HUES6 (cell line): ENCODE data around the gene NRAP.

Experiments used
- H3K27ac ChIP-seq: 2 replicates; pipeline ENCODE4 v1.7.0; 2013; ENCODE audit warnings: low read depth, mild to moderate bottlenecking, low read length, inconsistent platforms
- H3K27me3 ChIP-seq: 2 replicates; pipeline ENCODE4 v1.6.1; 2013; ENCODE audit warnings: low read length; ENCODE audit not compliant: control insufficient read depth, insufficient read depth
- H3K36me3 ChIP-seq: 2 replicates; pipeline ENCODE4 v1.6.1; 2013; ENCODE audit warnings: low read length; ENCODE audit not compliant: control insufficient read depth, insufficient read depth
- H3K4me1 ChIP-seq: 2 replicates; pipeline ENCODE4 v1.6.1; 2013; ENCODE audit warnings: low read length; ENCODE audit not compliant: control insufficient read depth, insufficient read depth
- H3K4me3 ChIP-seq: 2 replicates; pipeline ENCODE4 v1.5.1; 2013; ENCODE audit warnings: low read depth, low read length
- H3K9ac ChIP-seq: one replicate; pipeline ENCODE4 v1.6.1; 2013; ENCODE audit warnings: mild to moderate bottlenecking, low read length
- H3K9me3 ChIP-seq: 2 replicates; pipeline ENCODE4 v1.6.1; 2013; ENCODE audit warnings: low read depth, low read length; ENCODE audit not compliant: control insufficient read depth, insufficient read depth

NRAP gene

DNA sequence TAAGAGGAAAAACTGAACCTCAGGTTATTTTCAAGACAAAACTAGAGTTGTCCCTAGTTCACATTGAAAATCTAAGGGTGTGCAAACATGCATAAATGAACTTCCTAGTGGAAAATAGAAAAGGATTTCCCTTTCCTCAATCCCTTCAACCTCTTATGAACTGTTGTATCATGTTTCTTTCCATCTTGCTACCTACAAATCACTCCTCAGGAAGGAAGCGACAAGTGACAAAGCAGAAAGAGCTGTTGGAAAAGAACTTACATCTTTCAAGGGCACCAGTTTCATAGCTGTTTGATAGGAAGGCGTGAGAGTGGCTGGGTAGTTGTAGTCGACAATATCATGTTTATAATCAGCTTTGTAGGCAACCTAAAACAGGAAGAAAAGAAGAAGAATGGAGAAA, 23.9 kb downstream of the NRAP start:
- no peaks in the 10 kb centered on the region; the same call in 1 of the 2 replicates for H3K4me1 ChIP-seq
- H3K27me3 ChIP-seq: no peaks in the 10 kb centered on the region
- H3K9me3 ChIP-seq: no peaks in the 10 kb centered on the region
- no peak overlapping the region for H3K27ac ChIP-seq
- no peak overlapping the region for H3K4me3 ChIP-seq
- no peak overlapping the region for H3K9ac ChIP-seq
- no peaks in the 10 kb centered on the region for H3K36me3 ChIP-seq

DNA sequence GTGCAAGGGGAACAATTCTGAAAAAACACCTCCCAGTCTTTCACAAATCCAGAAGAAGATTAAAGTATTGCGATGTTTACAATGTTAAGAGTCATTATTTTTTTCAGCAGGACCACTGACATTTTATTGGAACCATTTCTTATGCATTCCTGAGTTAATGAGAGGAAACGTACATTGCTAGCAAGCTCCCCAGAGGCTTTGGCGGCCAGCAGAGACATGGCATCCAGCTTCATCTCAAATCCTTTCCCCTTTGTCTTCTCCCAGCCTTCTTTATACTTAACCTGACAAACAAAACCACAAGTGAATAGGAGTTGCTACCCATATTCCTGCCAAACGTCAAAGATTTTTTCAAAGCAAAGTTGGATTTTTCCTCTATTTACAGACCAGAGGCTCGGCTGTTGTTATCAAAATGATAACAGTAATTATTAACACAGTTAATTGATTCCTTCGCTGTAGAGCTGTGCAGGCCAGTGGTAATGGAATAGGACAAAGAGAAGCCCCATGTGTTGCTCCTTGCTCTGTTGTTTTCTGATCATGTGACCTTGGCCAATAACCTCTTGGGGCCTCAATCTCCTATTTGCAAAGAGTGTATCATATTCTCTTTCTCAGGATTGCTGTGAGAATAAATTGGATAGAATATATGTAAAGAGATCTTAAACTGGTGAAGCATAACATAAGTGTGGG, 32.0 kb downstream of the NRAP start:
- H3K9ac ChIP-seq: no peak overlapping the region
- no peak overlapping the region for H3K4me3 ChIP-seq
- H3K27me3 ChIP-seq: no peaks in the 10 kb centered on the region
- H3K36me3 ChIP-seq: no peaks in the 10 kb centered on the region
- H3K9me3 ChIP-seq: peaks cover 5% of the 10 kb centered on the region
- H3K4me1 ChIP-seq: peaks cover 2% of the 10 kb centered on the region; the same call in 1 of the 2 replicates
- H3K27ac ChIP-seq: no peak overlapping the region

DNA sequence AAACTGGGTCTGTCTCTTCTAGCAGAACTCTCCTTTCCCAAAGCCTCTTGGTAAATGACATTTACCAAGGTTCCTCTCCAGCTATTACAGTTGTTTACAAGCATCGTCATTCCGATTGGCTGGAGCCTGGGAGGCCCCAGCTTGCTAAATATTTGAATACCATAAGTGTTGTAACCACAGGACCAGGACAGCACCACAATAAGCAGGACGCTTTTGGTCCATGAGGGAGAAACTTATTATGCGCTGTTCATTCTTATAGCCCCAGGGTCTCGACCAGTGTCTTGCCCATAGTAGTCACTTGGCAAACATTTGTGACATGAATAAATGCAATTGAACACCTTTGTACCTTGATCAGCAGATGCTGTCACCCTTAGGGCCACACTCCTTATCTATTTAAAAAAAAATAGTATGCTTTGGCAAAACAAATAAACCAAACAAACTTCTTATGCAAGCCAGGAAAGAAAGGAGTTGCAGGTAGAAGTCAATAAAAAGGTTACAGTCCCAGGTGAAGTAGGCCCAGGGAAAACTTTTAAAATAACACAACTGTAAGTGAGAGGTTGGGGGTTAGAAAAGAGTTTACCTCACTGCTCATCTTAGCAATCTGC, 32.8 kb downstream of the NRAP start:
- H3K27me3 ChIP-seq: no peaks in the 10 kb centered on the region

DNA sequence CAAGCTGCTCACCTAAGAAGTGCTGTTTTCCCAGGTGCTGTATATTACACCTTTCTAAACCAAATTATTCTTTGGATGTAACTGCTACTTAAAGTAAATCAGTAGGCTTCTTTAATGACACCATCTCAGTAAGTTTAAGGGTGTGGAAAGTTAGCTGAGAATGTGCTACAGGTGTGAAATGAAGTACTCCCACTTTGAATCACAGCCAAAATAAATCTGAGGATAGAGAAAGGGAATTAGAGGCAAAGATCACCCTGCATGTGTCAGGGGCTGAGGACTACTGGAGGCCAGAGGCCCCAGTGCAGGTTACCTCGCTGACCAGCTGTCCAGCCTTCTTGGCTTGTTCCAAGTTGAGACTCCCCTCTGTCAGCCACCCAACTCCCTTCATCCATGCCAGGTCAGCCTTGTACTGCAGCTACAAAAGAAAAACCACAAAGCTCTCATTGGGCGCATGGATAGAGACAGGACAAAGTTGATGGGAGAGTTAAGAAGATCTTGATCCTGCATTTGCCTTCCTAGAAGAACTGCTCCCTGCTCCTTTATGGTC, 35.2 kb downstream of the NRAP start:
- Histone ChIP-seq H3K36me3 (no peaks in the 10 kb centered on the region), H3K27ac (no peak overlapping the region), H3K27me3 (no peaks in the 10 kb centered on the region), H3K9me3 (no peaks in the 10 kb centered on the region), H3K4me3 (no peak overlapping the region), H3K9ac (no peak overlapping the region), H3K4me1 (peaks cover 3% of the 10 kb centered on the region; the same call in 1 of the 2 replicates)

More for the DNA sequence above, 32.8 kb downstream of the NRAP start:
- H3K27ac ChIP-seq: no peak overlapping the region
- H3K9ac ChIP-seq: no peak overlapping the region
- no peak overlapping the region for H3K4me3 ChIP-seq
- H3K9me3 ChIP-seq: peaks cover 5% of the 10 kb centered on the region
- H3K36me3 ChIP-seq: no peaks in the 10 kb centered on the region
- H3K4me1 ChIP-seq: peaks cover 3% of the 10 kb centered on the region; the same call in 1 of the 2 replicates

DNA sequence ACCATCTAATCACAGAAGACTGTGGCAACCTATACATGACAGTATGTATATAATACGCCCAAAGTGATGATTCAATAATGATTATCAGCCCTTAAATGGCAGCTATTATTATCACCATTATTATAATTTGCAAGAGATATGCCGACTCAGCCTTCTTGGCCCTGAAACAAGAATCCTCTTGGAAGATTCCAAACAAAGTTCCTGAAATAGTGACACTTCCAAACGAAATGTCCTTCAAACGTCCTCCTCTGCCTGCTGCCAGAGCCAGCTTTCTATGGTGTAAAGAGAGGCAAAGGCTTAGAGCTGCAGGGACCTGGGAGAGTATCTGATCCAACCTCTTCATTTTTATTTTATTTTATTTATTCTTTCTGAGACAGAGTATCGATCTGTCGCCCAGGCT, 36.0 kb downstream of the NRAP start:
- Histone ChIP-seq H3K27ac (no peak overlapping the region), H3K9me3 (no peaks in the 10 kb centered on the region), H3K9ac (no peak overlapping the region), H3K36me3 (no peaks in the 10 kb centered on the region), H3K27me3 (no peaks in the 10 kb centered on the region), H3K4me1 (peaks cover 3% of the 10 kb centered on the region; the same call in 1 of the 2 replicates), H3K4me3 (no peak overlapping the region)

DNA sequence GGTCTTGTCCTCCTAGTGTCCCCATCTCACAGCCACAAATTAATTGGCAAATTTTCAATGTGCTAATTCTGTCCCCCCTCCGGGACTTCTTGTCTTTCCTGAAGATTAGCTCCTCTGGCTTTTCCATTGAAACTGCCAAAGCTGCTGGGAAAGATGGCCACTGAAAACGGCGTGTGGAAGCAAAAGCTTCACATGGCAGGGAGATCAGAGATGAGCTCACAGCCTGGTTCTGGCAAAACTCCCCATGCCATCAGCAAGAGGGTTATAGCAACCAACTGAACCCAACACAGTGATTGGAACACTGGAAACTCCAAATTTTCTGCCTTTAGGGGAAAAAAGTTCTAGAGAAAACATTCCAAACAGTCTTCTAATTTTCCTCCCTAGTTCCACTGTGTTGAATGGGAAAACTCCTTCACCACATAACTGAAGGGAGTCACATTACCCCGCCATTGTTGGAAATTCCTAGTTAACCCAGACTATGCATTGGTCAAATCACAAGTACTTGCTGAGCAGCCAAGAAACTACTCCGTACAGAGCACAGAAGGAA, 37.0 kb downstream of the NRAP start:
- Histone ChIP-seq H3K9ac (no peak overlapping the region), H3K27ac (no peak overlapping the region), H3K36me3 (no peaks in the 10 kb centered on the region), H3K27me3 (peaks cover under 1% of the 10 kb centered on the region; the same call in 1 of the 2 replicates), H3K4me3 (no peak overlapping the region), H3K9me3 (no peaks in the 10 kb centered on the region), H3K4me1 (peaks cover 3% of the 10 kb centered on the region; the same call in 1 of the 2 replicates)

DNA sequence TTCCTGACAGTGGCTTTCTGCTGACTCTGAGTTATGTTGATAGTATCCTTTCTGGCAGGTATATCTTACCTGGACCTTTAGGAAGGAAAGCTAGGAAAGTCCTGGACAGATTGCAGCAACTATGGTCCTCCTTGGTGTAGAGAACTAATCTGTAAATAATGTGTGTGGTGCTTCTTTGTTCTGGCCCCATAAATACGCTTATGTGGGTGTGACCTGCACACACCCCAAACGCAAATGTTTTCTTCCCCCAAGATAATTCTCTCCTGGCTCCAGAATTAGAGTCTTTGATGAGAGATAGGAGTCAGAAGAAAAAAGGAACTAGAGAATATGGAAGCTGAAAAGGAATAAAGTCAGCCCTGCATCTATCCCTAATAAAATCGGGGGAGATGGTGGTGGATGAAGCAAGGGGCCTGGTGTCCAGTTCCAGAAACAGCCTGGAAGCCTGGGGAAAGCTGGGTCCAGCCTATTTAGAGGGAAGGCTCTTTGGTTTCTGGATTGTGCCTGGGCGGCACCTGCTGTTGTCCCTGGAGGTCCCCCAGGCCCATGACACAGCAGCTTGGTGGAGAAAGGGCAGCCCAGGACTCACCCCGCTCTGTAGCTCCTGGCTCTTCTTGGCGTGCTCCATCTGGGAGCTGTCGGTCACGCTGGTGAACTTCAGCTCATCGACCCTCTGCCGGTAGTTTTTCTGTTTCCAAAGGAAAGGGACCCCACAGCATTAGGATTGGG, 38.2 kb downstream of the NRAP start:
- H3K36me3 ChIP-seq: no peaks in the 10 kb centered on the region
- H3K27me3 ChIP-seq: peaks cover 5% of the 10 kb centered on the region; the same call in 1 of the 2 replicates
- no peak overlapping the region for H3K27ac ChIP-seq
- H3K9me3 ChIP-seq: no peaks in the 10 kb centered on the region
- H3K9ac ChIP-seq: no peak overlapping the region
- no peak overlapping the region for H3K4me3 ChIP-seq
- peaks cover 5% of the 10 kb centered on the region for H3K4me1 ChIP-seq

DNA sequence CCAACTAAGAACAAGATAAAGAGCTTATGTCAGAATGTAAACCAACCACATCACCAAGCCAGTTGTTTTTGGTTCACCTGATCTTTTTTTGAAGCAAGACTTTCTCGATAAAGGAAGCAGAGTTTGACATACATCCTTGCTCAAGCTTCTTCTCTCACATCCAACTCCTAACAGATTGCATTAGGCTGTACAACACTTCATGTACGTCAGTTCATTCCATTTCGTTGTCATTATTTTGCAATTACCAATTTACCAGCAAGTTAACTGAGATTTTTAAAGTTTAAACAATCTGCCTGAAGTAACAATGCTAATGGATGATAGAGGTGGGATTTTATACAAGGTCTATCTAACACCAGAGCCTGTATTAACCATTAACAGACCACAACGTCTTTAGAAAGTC, 41.0 kb downstream of the NRAP start:
- no peaks in the 10 kb centered on the region for H3K36me3 ChIP-seq
- no peak overlapping the region for H3K27ac ChIP-seq
- no peak overlapping the region for H3K9ac ChIP-seq
- H3K27me3 ChIP-seq: peaks cover 5% of the 10 kb centered on the region; the same call in 1 of the 2 replicates
- H3K4me3 ChIP-seq: no peak overlapping the region
- peaks cover 16% of the 10 kb centered on the region for H3K4me1 ChIP-seq
- H3K9me3 ChIP-seq: no peaks in the 10 kb centered on the region

DNA sequence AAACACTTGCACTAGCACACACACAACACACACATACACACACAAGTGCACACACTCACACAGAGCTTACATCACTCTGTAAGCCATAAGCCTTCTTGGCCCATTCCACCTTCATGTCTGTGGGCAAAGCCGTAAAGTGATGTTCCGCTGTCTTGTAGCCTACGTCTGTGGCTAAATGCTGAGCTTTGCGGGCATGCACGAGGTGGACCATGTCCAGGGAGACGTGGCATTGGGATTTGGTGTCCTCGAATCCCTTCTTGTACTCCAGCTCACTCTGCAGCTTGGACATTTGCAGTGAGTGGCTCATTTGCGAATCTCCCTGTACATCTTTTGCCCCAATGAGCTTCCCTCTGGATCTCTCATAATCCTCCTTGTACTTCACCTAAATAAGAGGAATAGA, 42.0 kb downstream of the NRAP start:
- Histone ChIP-seq H3K9me3 (no peaks in the 10 kb centered on the region), H3K27ac (no peak overlapping the region), H3K36me3 (no peaks in the 10 kb centered on the region), H3K9ac (no peak overlapping the region), H3K4me1 (peaks cover 23% of the 10 kb centered on the region), H3K27me3 (peaks cover 5% of the 10 kb centered on the region; the same call in 1 of the 2 replicates), H3K4me3 (no peak overlapping the region)

DNA sequence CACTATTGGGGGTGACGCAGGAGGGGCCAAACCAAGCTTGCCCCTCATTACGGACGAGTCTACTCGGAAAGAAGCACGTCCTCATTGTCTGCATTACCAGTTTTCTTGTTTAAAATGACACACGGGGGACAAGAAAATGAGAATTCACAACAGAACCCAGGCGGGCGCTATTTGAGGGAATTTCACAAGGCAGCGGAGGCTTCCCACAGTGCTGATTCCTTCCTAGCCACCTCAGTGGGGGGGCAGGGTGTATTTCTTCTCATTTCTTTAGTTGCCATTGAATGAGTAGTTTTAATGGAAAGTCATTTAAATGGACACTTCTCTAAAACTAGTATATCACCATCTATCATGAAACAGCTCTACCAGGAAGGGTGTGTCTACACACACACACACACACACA, 42.9 kb downstream of the NRAP start:
- Histone ChIP-seq H3K4me3 (no peak overlapping the region), H3K9me3 (no peaks in the 10 kb centered on the region), H3K27me3 (peaks cover 5% of the 10 kb centered on the region; the same call in 1 of the 2 replicates), H3K9ac (no peak overlapping the region), H3K4me1 (peaks cover 32% of the 10 kb centered on the region), H3K36me3 (no peaks in the 10 kb centered on the region), H3K27ac (no peak overlapping the region)
